ENCODE measurements around the gene HSD11B2. TPM values are rescaled to one million over a fixed set of nuclear protein-coding genes. Genes with fewer than 3 reads are reported as not detected.
A peak's percentile ranks its signal among the peaks of the same experiment; 100 is the strongest.

HSD11B2 gene
- total RNA-seq, 1 experiment from 2014 or later: 2.4 TPM

GRCh38 chr16:67431775-67432505 lies 1.0 kb downstream of the HSD11B2 start:
- POLR2A ChIA-PET (ENCODE audit: unreplicated experiment): no interaction called here
- Histone ChIP-seq H3F3A (ENCODE audit: low read length, unreplicated experiment) (no peaks in the 10 kb centered on the region), H3K4me1 (ENCODE audit: insufficient read depth, low read length) (peaks cover 3% of the 10 kb centered on the region), H3K4me2 (ENCODE audit: low read length) (peak overlapping the region; percentile 91), H3K4me3 (ENCODE audit: low read length) (peak overlapping the region; percentile 67), H3K79me2 (ENCODE audit: low read length) (no peaks in the 10 kb centered on the region), H3K9me2 (replicated peaks; ENCODE audit: low read length) (no peaks in the 10 kb centered on the region), H3K27me3 (ENCODE audit: low read length) (no peaks in the 10 kb centered on the region), H3K9ac (ENCODE audit: low read length) (no peak overlapping the region), H3K9me3 (ENCODE audit: low read length) (no peaks in the 10 kb centered on the region), H2AFZ (ENCODE audit: low read length) (0 out of 2 replicates have a peak overlapping the region, but pooled peaks have one; percentile 62), H4K20me1 (ENCODE audit: low read length) (no peaks in the 10 kb centered on the region), H3K27ac (ENCODE audit: low read length) (no peak overlapping the region), H3K36me3 (ENCODE audit: low read depth, low read length) (no peaks in the 10 kb centered on the region)
- CTCF ChIA-PET: no interaction called here
- intact Hi-C loops (cut with micrococcal nuclease): no loop called here
- no TSS peak for BruUV-seq (replicated peaks)
- no peak for DNase-seq
- no peak for ATAC-seq
- TF ChIP-seq EZH2phosphoT487 (IDR thresholded peaks at IDR 0.05; ENCODE audit: borderline replicate concordance, low read length) (no peak), EZH2 (IDR thresholded peaks at IDR 0.05; ENCODE audit: low read length, unreplicated experiment) (no peak)
- TF ChIP-seq, protein P1, sequence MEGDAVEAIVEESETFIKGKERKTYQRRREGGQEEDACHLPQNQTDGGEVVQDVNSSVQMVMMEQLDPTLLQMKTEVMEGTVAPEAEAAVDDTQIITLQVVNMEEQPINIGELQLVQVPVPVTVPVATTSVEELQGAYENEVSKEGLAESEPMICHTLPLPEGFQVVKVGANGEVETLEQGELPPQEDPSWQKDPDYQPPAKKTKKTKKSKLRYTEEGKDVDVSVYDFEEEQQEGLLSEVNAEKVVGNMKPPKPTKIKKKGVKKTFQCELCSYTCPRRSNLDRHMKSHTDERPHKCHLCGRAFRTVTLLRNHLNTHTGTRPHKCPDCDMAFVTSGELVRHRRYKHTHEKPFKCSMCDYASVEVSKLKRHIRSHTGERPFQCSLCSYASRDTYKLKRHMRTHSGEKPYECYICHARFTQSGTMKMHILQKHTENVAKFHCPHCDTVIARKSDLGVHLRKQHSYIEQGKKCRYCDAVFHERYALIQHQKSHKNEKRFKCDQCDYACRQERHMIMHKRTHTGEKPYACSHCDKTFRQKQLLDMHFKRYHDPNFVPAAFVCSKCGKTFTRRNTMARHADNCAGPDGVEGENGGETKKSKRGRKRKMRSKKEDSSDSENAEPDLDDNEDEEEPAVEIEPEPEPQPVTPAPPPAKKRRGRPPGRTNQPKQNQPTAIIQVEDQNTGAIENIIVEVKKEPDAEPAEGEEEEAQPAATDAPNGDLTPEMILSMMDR (conservative IDR thresholded peaks at IDR 0.05; ENCODE audit: low read depth, low read length): no peak

DNA sequence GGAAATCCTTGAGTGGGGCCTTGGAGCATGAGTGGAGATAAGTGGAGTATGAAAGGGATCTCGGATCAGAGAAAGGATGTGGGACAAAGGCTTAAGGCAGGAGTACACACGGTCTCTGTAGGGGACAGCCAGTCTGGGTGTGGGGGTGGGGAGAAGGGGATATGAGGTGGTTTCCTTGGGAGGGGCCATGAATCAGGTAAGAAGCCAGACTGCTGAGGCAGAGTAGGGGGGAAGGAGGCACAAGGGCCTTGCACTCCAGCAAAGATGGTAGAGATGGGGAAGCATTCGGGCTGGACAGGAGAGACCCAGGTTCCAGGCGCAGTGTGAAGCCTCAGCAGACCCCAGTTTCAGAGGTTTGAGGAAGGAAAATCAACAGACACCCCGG lies 1.6 kb downstream of the HSD11B2 start:
- Histone ChIP-seq H3K27ac (ENCODE audit: low read length) (no peak overlapping the region), H4K20me1 (ENCODE audit: low read length) (no peaks in the 10 kb centered on the region), H3K9ac (ENCODE audit: low read length) (no peak overlapping the region), H3K79me2 (ENCODE audit: low read length) (no peaks in the 10 kb centered on the region), H3K9me3 (ENCODE audit: low read length) (no peaks in the 10 kb centered on the region), H3K4me2 (ENCODE audit: low read length) (no peak overlapping the region), H3K4me1 (ENCODE audit: insufficient read depth, low read length) (peaks cover 3% of the 10 kb centered on the region), H3K9me2 (replicated peaks; ENCODE audit: low read length) (no peaks in the 10 kb centered on the region), H2AFZ (ENCODE audit: low read length) (no peak overlapping the region), H3K4me3 (ENCODE audit: low read length) (no peak overlapping the region), H3K27me3 (ENCODE audit: low read length) (no peaks in the 10 kb centered on the region), H3F3A (ENCODE audit: low read length, unreplicated experiment) (no peaks in the 10 kb centered on the region), H3K36me3 (ENCODE audit: low read depth, low read length) (no peaks in the 10 kb centered on the region)
- intact Hi-C loops (cut with micrococcal nuclease): no loop called here
- ChIA-PET CTCF (no interaction called here), POLR2A (ENCODE audit: unreplicated experiment) (no interaction called here)
- no peak for ATAC-seq
- DNase-seq: no peak
- TF ChIP-seq EZH2 (IDR thresholded peaks at IDR 0.05; ENCODE audit: low read length, unreplicated experiment): no peak
- TF ChIP-seq, protein P1 (conservative IDR thresholded peaks at IDR 0.05; ENCODE audit: low read depth, low read length): no peak
- TF ChIP-seq EZH2phosphoT487 (IDR thresholded peaks at IDR 0.05; ENCODE audit: borderline replicate concordance, low read length): no peak
- no TSS peak for BruUV-seq (replicated peaks)

DNA sequence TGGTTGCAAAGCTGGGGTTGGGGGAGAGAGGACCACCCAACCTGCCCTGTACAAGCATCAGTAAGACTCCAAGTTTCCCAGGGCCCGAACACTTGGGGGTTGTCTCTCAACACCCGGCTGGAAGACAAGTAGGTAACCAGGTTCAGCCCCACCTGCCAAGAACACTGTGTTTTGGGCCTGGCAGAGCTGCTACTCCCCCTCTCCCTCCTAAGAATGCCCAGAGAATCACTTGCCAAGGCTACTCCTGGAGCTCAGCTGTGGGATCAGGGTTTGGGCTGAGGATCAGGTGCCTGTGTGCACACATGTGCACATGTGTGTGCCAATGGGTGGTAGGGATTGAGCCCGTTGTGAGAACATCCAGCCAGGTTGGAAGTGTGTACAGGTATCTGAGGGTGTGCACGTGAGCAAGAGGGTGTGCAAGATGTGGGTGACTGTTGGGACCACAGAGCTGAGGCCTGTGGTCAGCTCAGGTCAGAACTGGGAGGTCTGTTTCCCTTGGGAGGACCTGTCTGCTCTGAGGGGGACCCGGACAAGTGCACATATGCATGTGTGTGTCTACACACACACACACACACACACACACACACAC lies 2.3 kb downstream of the HSD11B2 start:
- Histone ChIP-seq H3K27me3 (ENCODE audit: low read length) (no peaks in the 10 kb centered on the region), H3F3A (ENCODE audit: low read length, unreplicated experiment) (no peaks in the 10 kb centered on the region), H3K4me2 (ENCODE audit: low read length) (no peak overlapping the region), H4K20me1 (ENCODE audit: low read length) (no peaks in the 10 kb centered on the region), H3K9me2 (replicated peaks; ENCODE audit: low read length) (no peaks in the 10 kb centered on the region), H3K4me3 (ENCODE audit: low read length) (no peak overlapping the region), H3K4me1 (ENCODE audit: insufficient read depth, low read length) (peaks cover 3% of the 10 kb centered on the region), H3K9me3 (ENCODE audit: low read length) (no peaks in the 10 kb centered on the region), H3K79me2 (ENCODE audit: low read length) (no peaks in the 10 kb centered on the region), H2AFZ (ENCODE audit: low read length) (no peak overlapping the region), H3K27ac (ENCODE audit: low read length) (no peak overlapping the region), H3K36me3 (ENCODE audit: low read depth, low read length) (no peaks in the 10 kb centered on the region), H3K9ac (ENCODE audit: low read length) (no peak overlapping the region)
- no TSS peak for BruUV-seq (replicated peaks)
- ChIA-PET POLR2A (ENCODE audit: unreplicated experiment) (no interaction called here), CTCF (no interaction called here)
- DNase-seq: no peak
- ATAC-seq: no peak
- intact Hi-C loops (cut with micrococcal nuclease): no loop called here
- TF ChIP-seq EZH2phosphoT487 (IDR thresholded peaks at IDR 0.05; ENCODE audit: borderline replicate concordance, low read length): no peak
- no peak for TF ChIP-seq EZH2 (IDR thresholded peaks at IDR 0.05; ENCODE audit: low read length, unreplicated experiment)
- TF ChIP-seq, protein P1 (conservative IDR thresholded peaks at IDR 0.05; ENCODE audit: low read depth, low read length): no peak
